HG02763 (cell line): ENCODE measurements around the gene SRSF2.
"Not testable (repeated sequence)": the region's sequence is repeated elsewhere in the genome, so short reads cannot be mapped to it uniquely, and the experiment has no call there.

Source experiments
- ATAC-seq: cut with Tn5 transposase; IDR thresholded peaks from one replicate; pipeline ENCODE4 v1.9.1; 2021; ENCODE audit warnings: mild to moderate bottlenecking, moderate library complexity; ENCODE audit not compliant: unreplicated experiment

SRSF2 gene

DNA sequence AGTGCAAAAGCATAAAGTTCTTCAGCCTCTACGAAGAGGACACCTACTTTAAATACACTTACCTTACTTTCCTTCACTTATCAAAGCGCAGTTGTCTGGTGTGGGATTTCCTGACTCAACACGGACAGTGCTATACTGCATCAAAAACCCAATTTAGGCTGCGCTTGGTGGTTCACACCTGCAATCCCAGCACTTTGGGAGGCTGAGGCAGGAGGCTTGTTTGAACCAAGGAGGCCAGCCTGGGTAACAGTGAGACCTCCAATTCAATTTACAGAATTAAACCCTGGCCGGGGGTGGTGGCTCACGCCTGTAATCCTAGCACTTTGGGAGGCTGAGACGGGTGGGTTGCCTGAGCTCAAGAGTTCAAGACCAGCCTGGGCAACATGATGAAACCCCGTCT lies 14.9 kb downstream of the SRSF2 start:
- no peak for ATAC-seq

DNA sequence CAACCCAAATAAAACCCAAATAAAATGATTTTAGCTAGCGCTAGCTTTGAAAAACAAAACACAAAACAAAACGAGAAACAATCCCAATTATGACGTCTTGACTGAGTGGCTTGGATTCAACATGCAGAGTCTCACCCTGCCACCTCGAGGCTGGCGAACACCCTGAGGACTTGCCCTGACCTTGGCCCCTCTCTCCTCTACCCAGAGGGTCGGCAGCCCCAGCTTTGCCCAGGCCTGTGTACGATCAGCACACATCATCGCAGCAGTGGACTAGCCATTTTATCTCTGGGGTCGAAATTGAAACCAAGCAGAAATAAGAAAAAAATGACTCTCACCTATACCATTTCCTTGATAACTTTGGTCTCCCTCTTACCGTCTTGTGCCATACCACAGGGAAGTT lies 15.7 kb downstream of the SRSF2 start:
- no peak for ATAC-seq

DNA sequence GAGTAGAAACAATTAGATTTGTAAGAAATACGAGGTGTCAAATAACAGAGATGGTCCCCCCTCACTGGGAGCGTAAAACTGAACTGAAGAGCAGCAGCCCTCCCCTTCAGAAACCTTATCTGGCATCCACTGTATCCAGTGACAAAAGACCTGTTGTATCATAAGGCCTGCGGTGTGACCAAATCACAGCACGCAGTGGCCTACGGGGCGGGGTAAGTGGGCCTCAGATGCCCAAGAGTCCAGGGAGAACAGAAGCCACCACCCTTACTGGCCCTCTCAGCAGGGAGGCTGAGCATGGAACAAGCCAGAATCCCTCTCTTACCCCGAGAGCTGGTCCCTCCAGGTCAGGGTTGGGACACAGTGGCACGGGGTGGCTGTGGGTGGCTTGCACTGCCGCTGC lies 16.2 kb downstream of the SRSF2 start:
- no peak for ATAC-seq

DNA sequence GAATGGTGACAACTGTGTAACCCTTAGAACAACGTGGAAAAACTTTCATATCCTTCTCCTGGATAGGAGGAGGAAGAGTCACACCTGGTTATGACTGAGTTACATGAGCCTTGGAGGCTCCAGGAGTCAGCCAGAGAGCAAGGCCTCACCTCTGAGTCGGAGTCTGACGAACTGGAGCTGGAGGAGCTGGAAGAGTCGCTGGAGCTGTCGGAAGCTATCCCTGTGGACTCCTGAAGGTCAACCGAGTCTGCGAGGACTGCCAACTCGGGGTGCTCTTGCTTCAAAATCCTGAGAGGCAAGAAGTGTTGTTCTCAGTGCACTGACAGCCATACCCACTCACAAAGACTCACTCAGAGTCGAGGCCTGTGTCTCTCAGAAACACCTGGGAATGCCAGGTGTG lies 16.9 kb downstream of the SRSF2 start:
- ATAC-seq, result no peak

DNA sequence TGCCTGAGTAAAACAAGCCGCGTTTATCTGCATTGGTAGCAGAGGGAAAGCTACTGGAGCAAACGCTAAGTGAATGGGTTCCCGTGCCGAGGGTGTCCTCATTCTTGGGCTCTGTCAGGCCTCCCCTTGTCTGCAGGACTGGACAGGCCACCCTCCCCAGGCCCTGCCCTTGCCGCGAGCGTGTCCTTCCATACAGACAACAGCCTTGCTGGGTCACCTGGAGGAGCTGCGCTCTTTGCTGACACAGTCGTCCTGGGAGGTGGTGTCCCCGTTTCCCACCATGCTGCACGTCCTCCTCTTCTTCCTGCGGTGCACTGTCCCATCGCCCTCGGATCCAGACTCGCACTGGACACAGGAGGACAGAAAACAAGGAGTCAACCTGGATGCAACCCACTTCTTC lies 18.6 kb downstream of the SRSF2 start:
- no peak for ATAC-seq

DNA sequence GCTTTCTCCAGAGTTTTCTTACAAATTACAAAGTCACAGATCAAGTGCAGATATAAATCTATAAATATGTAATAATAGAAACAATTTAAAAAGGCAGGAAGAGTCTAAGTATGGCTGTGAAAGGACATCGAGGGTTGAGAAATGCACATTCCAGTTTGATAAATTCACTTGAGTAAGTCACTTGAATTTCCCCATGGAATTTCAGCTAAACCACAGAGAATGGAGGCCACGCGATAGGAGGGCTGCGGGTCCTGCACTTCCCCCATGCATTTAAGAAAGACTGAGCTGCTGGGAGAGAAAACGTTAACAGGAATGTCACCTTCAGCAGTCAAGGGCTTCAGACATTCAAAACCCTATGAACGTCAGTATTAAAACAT lies 20.3 kb downstream of the SRSF2 start:
- ATAC-seq, result no peak

DNA sequence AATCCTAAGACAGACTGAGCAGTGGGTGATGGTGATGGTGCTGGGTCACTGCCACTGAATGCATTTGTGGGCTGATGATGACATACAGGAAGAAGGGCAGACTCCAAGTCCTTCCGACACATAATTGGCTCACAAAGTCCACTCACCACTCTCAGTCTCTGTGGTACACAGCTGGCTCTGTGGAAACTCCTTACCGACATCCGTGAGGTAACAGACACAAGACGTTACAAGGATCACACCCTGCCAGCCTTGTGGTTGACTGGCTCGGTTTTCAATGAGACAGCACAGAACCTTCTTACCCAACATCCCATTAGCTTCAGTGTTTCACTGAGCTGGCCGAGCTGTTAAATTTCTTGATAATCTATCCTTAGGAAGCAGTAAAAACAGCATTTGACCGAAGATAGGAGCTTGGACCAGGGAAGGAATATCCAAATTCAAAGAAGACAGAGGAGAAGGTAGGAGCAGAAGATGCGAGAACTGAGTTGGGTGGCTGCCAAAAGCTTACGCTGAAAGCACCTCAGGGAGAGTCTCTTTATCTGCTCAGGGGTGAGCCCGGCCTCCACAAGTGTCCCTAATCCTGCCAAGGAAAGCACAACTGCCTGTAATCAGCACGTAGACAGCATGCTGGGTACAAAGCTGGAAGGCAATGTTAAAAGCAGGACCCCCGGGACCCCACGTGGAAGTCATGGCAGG lies 20.8 kb downstream of the SRSF2 start:
- ATAC-seq, result no peak

DNA sequence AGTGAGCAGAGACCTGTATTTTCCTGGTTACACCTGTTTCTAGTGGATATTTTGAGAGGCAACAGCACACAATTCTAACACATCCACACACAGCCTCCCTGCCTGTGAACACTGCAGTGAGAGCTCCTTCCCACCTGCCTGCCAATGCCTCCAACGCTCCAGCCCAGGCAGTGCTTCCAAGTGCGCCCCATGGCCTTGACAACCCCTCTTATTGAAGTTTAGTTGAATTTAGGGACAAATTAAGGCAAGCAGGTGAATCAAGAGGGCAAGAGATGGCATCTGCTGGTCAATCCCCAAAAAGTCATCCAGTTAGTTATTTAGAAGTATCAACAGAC lies 21.7 kb downstream of the SRSF2 start:
- ATAC-seq, result no peak

DNA sequence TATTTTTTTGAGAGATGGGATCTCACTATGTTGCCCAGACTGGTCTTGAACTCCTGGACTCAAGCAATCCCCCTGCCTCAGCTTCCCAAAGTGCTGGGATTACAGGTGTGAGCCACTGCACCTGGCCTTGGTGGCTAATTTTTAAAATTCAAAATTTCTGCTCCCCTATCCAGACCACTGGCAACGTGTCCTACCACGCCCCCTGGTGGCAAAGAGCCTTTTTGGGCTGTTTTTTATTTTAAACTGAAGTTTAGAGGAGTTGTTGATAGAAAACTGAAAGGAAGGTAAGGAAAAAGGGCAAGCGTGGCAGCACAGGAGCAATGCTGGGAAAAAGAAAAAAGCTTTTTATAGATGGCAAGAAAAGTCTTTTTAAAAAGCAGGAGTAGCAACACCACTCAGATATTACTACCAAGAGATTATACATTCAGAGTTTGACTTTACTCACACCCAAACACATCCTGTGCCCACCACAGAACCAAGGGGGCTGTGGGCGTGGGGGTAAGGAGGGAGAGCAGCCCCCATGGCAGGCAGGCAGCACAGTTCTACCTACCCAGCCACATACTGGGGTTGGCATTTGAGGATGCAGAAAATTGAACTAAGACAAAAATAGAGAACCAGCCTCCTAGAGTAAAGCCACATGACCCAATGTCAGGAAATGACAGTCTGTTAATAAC lies 22.2 kb downstream of the SRSF2 start:
- no peak for ATAC-seq

DNA sequence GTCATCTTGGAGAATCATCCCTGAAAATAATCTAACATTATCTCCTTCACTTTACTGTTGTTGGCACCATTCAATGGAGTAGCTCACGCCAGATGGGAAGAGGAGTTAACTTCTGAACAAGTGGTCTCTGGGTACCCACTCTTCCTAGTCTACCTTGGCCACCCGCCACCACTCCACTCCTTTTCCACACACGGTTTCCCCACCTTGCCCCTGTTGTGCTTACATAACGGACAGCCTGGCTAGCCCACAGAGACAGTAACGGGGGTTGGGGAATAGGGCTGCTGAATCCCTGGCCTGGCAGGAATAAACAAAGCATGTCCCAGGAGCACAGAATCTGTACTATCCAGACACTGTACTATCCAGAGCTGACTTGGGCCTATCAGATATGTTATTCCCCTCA lies 22.8 kb downstream of the SRSF2 start:
- ATAC-seq, result no peak

DNA sequence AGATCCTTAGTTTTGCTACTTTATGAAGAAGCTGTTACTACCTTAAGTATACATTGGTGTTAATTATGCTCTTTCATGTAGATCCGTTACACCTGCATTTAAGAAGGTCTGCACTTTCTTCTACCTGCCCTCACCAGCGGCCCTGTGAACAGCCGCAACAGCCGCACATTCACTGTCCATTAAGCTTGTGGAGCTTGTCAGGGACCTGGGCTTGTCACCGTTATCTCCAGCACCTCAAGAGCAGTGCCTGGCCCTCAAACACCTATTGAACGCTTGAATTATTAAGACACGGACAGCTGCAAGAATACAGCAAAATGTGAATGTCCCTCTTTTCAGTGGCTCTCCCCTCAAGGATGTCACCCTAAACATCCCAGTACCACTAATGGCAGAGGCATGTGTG lies 23.4 kb downstream of the SRSF2 start:
- ATAC-seq, result no peak

DNA sequence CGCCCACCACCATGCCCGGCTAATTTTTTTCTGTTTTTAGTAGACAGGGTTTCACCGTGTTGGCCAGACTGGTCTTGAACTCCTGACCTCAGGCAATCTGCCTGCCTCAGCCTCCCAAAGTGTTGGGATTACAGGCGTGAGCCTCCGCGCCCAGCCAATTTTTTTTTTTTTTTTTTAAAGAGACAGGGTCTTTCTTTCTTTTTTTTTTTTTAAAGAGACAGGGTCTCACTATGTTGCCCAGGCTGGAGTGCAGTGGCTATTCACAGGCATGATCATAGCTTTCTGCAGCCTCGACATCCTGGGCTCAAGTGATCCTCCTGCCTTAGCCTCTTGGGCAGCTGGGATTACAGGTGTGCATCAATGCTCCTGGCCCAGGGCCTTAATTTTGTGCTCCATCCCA lies 24.8 kb downstream of the SRSF2 start:
- not testable (repeated sequence) for ATAC-seq

DNA sequence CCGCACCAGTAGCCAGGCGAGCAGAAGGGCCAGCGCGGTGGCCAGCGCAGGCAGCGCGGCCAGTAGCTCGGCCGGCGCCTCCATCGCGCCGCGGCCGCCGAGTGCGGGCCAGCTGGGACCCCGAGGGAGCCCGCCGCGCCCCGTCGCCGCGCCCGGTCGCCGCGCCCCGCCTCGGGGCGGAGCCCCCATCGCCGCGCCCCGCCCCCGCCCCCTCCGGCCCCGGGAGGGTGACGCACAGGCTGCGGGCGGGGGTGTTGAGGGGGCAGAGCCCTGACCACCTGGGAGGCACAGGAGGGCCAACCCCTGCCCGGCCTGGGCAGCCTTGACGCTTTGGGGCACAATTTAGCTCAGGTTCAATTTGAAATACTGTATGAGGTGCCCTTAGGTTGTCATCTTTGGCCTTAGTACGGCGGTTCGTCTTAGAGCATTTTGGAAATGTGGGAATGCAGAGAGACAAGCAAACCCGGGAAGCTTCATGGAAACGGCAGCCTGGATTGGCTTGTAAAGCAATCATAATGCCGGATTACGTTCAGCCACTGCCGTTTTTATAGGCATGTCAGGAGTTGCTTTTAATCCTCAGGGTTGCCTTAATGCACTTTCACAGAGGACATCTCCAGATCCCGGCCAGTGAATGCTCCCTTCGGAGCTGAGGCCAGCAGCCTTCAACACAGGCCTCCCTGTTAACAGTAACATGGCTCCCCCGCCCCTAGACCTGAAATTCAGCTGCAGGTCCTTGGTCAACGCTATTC lies 26.1 kb downstream of the SRSF2 start, which contains the start of gene MXRA7:
MXRA7 (minus strand) TSS at position 103 of the 749 bp plus-strand sequence; CDS start at position 84, 19 bp downstream.
- ATAC-seq, result peak; percentile 50

DNA sequence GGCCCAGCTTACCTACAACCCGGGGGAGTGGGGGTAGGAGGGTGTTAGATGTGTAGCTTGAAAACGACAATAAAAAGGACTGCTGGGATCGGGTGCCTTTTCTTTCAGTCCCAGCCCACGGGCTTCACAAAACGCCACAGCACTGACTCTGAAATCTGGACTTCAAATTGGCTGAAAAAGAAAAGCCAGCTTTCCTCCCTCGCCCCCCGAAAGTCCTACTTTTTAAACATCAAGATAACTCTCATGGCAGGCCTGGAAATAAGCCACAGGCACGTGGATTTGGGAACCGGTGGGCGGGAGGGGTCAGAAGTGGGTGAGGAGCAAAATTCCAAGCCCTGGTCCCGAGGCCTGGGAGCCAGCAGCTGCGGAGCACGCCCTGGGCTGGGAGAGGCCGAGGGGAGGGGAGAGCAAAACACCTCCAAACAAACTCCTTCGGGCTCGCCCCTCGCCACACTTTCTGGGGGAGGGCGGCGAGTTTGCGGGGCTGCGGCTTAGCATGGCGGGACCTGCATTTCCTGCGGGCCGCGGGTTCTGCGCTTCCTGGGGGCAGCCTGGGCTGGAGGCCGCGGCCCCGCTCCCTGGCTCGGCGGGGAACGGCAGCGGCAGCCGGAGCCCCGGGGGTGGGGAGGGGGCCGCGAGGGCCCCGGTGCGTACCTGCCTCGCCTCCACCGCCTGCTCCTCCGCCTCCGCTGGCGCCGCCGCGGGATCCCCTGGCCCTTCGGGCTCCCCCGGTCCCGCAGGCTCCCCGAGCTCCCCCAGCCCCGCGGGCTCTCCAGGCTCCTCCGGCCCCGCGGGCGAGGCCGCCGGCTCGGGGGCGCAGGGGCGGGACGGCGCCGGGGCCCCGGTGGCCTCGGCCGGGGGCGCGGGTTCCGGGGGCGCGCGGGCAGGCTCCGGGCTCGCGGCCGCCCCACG lies 26.9 kb downstream of the SRSF2 start:
- peak; percentile 18 for ATAC-seq

DNA sequence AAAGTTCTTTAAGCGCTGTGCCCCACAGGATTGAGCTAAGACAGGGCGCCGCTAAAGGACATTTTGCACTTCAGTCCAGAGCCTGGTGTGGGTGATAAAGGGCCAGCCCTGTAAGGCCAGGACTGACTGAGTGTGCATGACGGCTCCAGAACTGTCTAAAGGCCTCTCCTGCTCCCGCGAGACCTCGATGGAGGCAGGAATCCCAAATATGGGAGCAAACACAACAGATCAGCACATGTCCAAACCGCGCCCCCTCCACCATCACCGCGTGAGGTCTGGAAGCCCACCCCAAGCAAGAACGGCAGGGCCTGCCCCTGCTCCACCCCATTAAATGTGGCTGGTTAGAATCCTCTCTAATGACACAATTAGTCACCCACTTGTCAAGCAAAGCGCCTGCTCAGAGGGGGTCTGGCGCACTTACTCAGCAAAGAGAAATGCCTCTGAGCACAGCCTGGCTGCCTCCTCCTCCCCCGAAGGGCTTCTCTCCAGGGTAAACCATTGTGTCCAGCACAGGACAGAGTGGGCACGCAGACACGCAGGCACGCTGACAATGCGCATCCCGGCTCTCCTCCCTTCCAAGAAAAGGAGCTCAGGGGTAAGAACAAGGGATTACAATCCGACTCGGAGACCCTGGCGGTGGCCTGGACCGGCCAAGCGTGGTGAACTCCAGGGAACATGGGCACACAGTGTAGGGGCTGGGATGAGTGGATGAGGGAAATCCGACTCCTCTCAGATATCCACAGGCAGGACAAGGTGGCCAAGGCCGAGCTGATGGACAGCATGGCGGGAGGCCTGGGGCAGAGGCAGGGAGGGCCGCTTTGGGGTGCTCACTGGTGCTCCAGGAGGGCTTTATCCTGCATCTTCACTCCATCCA lies 27.8 kb downstream of the SRSF2 start:
- no peak for ATAC-seq

DNA sequence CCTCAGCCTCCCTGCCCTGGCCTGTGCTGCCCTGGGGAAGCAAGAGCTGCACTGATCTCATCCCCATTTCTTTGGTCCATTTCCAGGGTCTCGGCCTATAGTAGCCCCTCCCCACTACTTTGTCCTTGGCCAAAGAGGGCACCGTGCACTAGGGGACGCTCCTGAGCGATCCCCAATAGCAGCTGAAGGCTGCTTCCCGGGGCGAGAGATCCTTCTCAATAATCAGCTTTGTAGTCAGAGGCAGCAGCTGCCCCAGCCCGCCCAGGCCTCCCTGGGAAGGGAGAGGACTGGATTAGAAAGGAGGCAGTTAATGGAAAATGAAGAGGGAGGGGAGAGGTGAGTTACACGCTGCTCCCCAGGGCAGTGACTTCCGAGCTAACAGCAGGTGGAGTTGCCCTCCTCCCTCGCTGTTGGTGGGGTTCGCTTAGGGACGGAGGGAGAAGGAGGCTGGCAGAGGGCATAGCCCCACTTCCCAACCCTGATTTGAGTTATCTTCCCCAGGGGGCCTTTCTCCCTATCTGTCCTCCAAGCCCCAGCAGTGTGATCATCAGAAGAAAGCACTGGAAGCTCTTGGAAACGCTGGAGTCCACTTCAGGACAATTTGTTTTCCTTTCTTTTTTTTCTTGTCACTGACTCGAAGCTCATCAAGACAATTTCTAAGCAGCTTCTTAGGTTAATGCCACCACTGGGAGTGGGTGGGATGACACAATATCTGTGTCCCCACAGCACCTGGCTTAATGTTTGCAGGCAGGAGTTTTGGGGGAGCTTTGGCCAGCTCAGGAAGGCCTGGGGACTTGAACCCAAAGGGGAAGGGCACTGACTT lies 28.9 kb downstream of the SRSF2 start:
- no peak for ATAC-seq

DNA sequence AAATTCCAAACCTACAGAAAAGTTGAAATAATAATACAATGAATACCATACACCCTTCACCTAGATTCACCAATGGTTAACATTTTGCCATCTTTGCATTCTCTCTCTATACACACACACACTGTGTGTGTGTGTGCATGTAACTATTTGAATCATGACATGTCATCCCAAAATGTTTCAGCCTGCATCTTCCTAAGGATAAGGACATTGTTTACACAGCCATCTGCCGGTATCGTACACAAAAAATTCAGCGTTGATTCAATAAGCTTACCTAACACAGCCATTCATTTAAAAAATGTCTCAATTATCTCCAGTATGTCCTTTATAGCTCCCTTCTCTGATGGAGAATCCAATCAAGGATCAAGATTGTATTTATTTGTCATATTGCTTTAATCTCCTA lies 30.3 kb downstream of the SRSF2 start:
- ATAC-seq, result no peak

DNA sequence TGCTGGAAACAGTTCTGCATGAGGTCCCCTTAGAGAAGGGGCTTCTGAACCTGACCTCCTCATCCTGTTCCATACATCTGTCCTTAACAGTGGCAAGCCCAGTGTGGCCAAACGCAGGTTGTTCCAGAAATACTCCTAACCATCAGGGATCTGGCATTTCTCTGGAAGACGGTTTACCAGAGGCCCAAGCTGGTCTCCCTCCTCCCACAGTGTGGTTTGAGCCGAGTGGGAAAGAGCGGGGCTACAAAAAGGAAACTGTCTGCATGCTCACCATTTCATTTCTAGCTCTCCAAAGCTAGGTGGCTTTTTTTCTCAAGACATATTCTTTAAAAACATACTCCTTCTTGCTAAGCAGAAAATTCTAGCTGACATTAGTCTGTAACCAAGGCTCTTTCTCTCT lies 32.3 kb downstream of the SRSF2 start:
- no peak for ATAC-seq

DNA sequence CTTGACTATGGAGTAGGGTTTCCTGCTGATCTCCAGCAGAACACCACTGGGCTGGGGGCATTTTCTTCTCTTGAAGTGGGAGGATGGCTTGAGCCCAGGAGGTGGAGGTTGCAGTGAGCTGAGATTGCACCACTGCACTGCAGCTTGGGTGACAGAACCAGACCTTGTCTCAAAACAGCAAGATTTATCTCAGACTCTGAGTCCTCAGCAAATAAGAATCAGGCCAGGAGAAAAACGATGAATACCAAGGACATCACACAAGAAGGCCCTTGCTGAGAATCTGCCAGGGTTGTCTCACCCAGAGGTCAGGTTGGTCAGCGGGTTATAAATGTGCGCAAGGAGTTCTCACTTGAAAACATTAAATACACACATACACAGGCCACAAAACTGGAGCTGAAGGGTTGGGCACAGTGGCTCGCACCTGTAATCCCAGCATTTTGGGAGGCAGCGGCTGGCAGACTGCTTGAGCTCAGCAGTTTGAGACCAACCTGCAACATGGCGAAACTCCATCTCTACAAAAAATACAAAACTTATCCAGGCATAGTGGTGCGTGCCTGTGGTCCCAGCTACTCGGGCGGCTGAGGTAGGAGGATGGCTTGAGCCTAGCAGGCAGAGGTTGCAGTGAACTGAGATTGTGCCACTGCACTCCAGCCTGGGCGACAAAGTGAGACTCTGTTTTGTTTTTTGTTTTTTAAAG lies 34.0 kb downstream of the SRSF2 start:
- ATAC-seq, result no peak
